HepG2 (cell line): ENCODE data around the gene AFDN. TPM values are rescaled to one million over a fixed set of nuclear protein-coding genes. Genes with fewer than 3 reads are reported as not detected.
A peak's percentile ranks its signal among the peaks of the same experiment; 100 is the strongest.

Experiments
- ATF3 ChIP-seq: sonication (generic); formaldehyde crosslinking; IDR thresholded peaks from 2 replicates; pipeline ENCODE4 v1.4.0; 2020; ENCODE audit warnings: missing genetic modification reagents
- ATF7-NPFF ChIP-seq: sonication (generic); formaldehyde crosslinking; IDR thresholded peaks from 2 replicates; pipeline ENCODE4 v1.8.1; 2023; ENCODE audit warnings: mild to moderate bottlenecking, low read depth, missing genetic modification reagents, moderate library complexity
- EP300 ChIP-seq, 3 experiments: sonication (generic) in 1 of 3; formaldehyde crosslinking in 1 of 3; IDR thresholded peaks; 2 replicates each; pipeline versions ENCODE4 v1.5.1 to v1.6.1; 2011 to 2020; ENCODE audit warnings: low read depth in 2 of 3, low read length in 2 of 3, borderline replicate concordance in 1 of 3, improper control_type of control experiment in 1 of 3, mild to moderate bottlenecking in 1 of 3, missing genetic modification reagents in 1 of 3, moderate library complexity in 1 of 3
- NCOA5 ChIP-seq: sonication (generic); formaldehyde crosslinking; IDR thresholded peaks from 2 replicates; pipeline ENCODE4 v1.4.0; 2020; ENCODE audit warnings: missing genetic modification reagents
- NFAT5 ChIP-seq: sonication (generic); formaldehyde crosslinking; IDR thresholded peaks from 2 replicates; pipeline ENCODE4 v1.4.0; 2020; ENCODE audit warnings: missing genetic modification reagents
- NFIC ChIP-seq: IDR thresholded peaks from 2 replicates; pipeline ENCODE4 v1.6.1; 2012; ENCODE audit warnings: mild to moderate bottlenecking, low read length, inconsistent platforms
- ZKSCAN1 ChIP-seq: fragments of 150-350 bp; IDR thresholded peaks from 2 replicates; pipeline ENCODE4 v1.6.1; 2014; ENCODE audit warnings: low read length
- ZNF121 ChIP-seq: sonication (generic); formaldehyde crosslinking; IDR thresholded peaks from 2 replicates; pipeline ENCODE4 v1.5.0; 2020; ENCODE audit warnings: mild to moderate bottlenecking, missing genetic modification reagents
- ZNF414 ChIP-seq: sonication (generic); formaldehyde crosslinking; IDR thresholded peaks from 2 replicates; pipeline ENCODE4 v1.5.0; 2020; ENCODE audit warnings: missing genetic modification reagents
- ZNF646 ChIP-seq: sonication (generic); formaldehyde crosslinking; IDR thresholded peaks from 2 replicates; pipeline ENCODE4 v1.9.0; 2021; ENCODE audit warnings: mild to moderate bottlenecking, missing genetic modification reagents
- ZNF782 ChIP-seq: sonication (generic); formaldehyde crosslinking; IDR thresholded peaks from 2 replicates; pipeline ENCODE4 v1.4.0; 2020; ENCODE audit warnings: missing genetic modification reagents, mild to moderate bottlenecking, borderline replicate concordance
- ZUFSP ChIP-seq: sonication (generic); formaldehyde crosslinking; IDR thresholded peaks from 2 replicates; pipeline ENCODE4 v1.9.0; 2021; ENCODE audit warnings: missing genetic modification reagents, mild to moderate bottlenecking, borderline replicate concordance
- polyA plus RNA-seq, 8 experiments: library from polyadenylated mRNA; depleted of rRNA in 3 of 8; stranded (reverse) in 7 of 8; unstranded in 1 of 8; fragments of >200 nt; fragmentation: Illumina TruSeq in 4 of 8; extraction: Trizol in 4 of 8; gene quantifications; 2 replicates each; pipeline versions ENCODE4 v1.2.1 to v1.2.3, GENCODE V29; 2011 to 2016; ENCODE audit warnings: low read depth in 4 of 8, missing spikeins in 1 of 8, mixed read lengths in 1 of 8; ENCODE audit not compliant: insufficient read depth in 1 of 8
- total RNA-seq, 5 experiments: library from RNA; depleted of rRNA; stranded (reverse); fragments of >200 nt; fragmentation: Illumina TruSeq; extraction: Trizol; gene quantifications; 2 replicates each; pipeline ENCODE4 v1.2.3, GENCODE V29; 2016; ENCODE audit warnings: low read depth in 1 of 5

The AFDN gene
- total and polyA plus RNA-seq, 2 of the 13 experiments (the other 11 are each of a cell fraction or from before 2014, with no cell fraction given) = 136 to 151 TPM

GRCh38 chr6:167825332-167826229, 1.1 kb upstream of the AFDN start (continued):
- TF ChIP-seq ZNF646 (CRISPR knock-in tag) (no peak), EP300 (IDR thresholded peaks at IDR 0.05; ENCODE audit: low read depth in 2 of 2, low read length in 2 of 2) (0 out of 4 replicates have a peak, but pooled peaks of 1 of the 2 experiments have one; percentile 2), EP300 (CRISPR knock-in tag; IDR thresholded peaks at IDR 0.05; ENCODE audit: borderline replicate concordance) (no peak), NFAT5 (CRISPR knock-in tag) (peak; percentile 25; the same call in 1 of the 2 replicates), ATF7-NPFF (CRISPR knock-in tag) (no peak; the same call in 1 of the 2 replicates), ZKSCAN1 (no peak), ZNF121 (CRISPR knock-in tag) (0 out of 2 replicates have a peak, but pooled peaks have one; percentile 15), ATF3 (CRISPR knock-in tag) (no peak), NCOA5 (CRISPR knock-in tag) (no peak), ZUFSP (CRISPR knock-in tag) (no peak), ZNF782 (peak; percentile 20; the same call in 1 of the 2 replicates), NFIC (no peak), ZNF414 (CRISPR knock-in tag) (no peak)
